HG03108 (cell line): ENCODE data around the gene LMLN.
"Not testable (repeated sequence)": the region's sequence is repeated elsewhere in the genome, so short reads cannot be mapped to it uniquely, and the experiment has no call there.

Experiments used
- ATAC-seq: cut with Tn5 transposase; IDR thresholded peaks from one replicate; pipeline ENCODE4 v1.9.1; 2021; ENCODE audit warnings: moderate library complexity; ENCODE audit not compliant: unreplicated experiment

The LMLN gene

GRCh38 chr3:198071602-198072287 lies 111.7 kb downstream of the LMLN start:
- ATAC-seq, result peak; percentile 95

DNA sequence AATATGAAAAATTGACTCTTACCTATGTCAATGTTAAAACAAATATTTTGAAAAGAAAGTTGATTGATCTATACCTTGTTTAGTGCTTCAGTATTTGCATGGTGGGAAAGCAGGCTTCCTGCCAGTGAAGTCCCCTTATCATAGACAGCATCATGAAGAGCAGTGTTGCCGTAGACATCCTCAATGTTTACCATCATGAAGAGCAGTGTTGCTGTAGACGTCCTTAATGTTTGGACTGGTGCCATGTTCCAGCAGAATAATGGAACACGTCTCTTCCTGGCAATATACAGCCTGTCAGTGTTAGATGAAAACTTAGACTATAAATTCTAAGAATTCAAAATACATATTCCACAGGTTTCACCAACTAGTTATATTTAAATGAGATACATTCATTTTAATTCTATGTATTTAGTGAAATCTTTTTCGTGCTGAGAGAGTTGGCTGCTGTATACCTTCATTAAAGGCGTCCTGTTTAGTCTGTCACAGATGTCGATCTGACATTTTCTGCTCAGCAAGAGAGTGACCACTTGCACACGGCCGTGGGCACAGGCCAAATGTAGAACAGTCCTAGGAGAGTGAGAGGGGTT lies 116.8 kb downstream of the LMLN start:
- ATAC-seq, result no peak

DNA sequence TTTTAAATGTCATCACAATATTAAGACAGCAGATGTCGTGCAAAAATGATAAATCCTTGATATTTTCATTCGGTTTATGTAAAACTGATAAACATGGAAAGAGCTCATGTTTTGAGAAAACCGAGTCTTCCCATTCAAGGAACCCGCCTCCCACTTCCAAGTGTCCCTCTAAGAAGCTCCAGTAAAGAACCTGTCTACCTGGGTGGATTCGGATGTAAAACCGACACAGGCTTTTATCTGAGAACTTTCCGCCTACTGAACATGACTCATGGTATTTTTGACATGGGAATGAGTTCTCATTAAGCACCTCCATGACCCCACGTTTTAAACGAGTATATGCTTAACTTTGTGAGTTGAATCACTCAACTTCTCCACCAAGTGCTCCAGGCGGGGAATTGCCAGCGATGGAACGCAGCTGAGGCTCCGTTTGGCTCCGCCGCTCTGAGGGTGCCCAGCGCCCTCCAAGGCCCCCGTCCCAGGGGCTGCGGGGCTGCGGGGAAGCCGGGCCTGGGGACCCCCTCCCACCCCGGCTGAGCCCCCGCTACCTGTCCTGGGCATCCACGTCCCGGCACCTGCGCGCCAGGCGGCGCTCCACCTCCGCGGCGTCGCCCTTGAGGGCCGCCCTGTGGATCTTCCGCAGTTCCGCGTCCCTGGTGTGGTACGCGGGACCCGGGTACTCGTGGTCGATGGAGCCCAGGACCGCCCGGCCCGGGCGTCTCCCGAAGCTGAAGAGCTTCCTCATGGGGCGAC lies 119.9 kb downstream of the LMLN start:
- ATAC-seq, result no peak

- ATAC-seq, result peak; percentile 61
Measured at GRCh38 chr3:198080521-198081384, 120.7 kb downstream of the LMLN start.

- ATAC-seq, result no peak
Measured at GRCh38 chr3:198081421-198081844, 121.4 kb downstream of the LMLN start.

GRCh38 chr3:198082226-198082625 lies 122.2 kb downstream of the LMLN start:
- ATAC-seq, result not testable (repeated sequence)

DNA sequence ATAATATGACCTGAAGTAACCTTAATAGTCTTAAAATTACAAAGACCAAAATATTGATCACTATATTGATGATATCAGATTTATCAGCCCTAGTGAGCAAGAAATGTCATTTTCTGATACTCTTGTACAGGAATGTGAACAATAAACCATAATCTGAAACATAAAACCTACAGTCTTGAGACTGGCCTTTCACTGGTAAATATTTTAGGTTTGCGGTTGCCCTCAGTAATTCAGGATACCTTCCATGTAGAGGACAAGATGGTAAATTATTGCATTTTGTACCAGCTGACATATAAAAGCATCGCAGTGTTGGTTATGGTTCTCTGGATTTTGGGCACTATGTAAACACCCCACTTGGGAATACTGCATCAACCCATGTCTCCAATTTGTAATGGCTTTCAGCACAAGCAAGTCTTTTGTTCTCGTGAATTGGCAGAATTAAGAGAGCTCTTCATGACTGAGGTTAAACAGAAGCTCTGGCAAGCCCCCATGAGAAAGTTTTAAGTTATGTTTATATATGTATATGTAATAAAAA lies 128.5 kb downstream of the LMLN start:
- no peak for ATAC-seq

DNA sequence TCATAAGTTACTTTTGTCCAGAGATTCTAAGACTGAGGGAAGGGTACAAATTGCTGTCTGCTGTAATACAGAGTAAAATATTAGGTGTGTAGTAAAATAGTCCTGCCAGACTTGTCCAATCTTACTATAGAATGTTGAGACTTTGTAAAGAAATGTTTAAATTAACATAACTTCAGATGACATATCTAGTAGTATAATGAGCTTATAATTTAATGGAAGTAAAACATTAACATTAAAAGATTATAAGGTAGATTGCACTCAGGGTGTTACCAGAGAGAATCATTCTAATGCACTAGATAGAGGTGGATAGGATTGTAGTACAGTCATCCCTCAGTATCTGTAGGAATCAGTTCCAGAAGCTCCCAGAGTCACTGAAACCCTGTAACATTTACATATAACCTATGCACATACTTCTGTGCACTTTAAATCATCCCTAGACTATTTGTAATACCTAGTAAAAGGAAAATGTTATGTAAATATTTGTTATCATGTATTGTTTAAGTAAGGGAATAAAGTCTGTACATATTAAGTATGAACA lies 130.8 kb downstream of the LMLN start:
- ATAC-seq, result no peak

DNA sequence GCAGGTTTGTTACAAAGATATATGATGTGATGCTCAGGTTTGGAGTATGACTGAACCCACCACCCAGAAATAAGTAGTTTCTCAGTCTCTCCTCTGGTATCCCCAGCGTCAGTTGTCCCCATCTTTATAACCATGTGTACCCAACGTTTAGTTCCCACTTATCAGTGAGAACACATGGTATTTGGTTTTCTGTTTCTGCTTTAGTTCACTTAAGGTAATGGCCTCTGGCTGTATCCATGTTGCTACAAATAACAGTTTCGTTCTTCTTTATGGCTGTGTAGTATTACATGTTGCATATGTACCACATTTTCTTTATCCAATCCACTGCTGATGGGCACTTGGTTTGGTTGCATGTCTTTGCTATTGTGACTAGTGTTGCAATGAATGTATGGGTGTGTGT lies 132.3 kb downstream of the LMLN start:
- ATAC-seq, result no peak

DNA sequence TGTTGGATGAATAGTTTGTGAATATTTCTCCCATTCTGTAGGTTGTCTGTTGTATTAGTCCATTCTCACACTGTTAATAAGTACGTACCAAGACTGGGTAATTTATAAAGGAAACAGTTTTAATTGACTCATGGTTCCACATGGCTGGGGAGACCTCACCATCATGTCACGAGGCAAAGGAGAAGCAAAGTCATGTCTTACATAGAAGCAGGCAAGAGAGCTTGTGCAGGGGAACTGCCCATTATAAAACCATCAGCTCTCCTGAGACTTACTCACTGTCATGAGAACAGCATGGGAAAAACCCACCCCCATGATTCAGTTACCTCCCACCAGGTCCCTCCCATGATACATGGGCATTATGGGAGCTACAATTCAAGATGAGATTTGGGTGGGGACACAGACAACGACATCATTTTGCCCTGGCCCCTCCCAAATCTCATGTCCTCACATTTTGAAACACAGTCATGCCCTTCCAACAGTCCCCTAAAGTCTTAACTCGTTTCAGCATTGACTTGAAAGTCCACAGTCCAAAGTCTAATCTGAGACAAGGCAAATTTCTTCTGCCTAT lies 133.2 kb downstream of the LMLN start:
- no peak for ATAC-seq
